IPS-NIHi11 (cell line): ENCODE results near the gene NPPA.

Experiments used
- DNase-seq: peaks from one replicate; pipeline ENCODE4 v3.0.0; 2012; ENCODE audit warnings: mixed read lengths, low spot score

NPPA gene

GRCh38 chr1:11842154-11843041 lies 5.2 kb downstream of the NPPA start:
- no peak for DNase-seq

GRCh38 chr1:11841245-11842153 lies 6.1 kb downstream of the NPPA start:
- no peak for DNase-seq

GRCh38 chr1:11839727-11840705 lies 7.6 kb downstream of the NPPA start:
- DNase-seq = no peak

GRCh38 chr1:11838349-11839272 lies 9.0 kb downstream of the NPPA start:
- DNase-seq = peak; percentile 96

- DNase-seq = no peak
These were observed 9.7 kb downstream of the NPPA start for GRCh38 chr1:11837767-11838348.

GRCh38 chr1:11836955-11837766 lies 10.4 kb downstream of the NPPA start:
- DNase-seq = no peak

DNA sequence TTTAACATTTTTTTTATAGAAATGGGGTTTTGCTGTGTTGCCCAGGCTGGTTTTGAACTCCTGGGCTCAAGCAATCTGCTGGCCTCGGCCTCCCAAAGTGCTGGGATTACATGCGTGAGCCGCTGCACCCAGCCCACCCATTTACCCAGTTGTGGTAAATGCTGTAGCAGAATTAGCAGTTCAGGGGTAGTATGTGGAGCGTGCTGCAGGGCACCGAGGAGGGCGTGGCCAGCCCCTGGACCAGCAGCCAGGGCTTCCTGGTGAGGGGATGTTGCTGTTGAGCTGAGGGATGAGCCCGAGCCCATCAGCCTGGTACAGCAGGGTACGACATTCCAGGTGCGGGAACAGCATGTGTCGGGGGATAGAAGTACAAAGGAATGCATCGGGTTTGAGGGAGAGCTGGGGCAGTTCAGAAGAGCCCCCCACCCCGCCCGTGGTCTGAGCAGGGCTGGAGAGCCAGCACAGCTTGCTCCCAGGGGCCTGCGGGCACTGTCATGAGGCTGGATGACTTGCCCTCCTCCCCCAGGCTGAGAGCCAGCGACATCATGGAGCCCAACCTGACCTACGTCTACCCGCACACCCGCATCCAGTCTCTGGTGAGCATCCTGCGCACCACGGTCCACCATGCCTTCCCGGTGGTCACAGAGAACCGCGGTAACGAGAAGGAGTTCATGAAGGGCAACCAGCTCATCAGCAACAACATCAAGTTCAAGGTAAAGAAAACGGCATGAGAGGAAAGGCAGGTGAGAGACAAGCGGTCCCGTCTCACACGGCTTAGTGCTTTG lies 11.9 kb downstream of the NPPA start:
- DNase-seq = no peak

- no peak for DNase-seq
These were observed 13.7 kb downstream of the NPPA start for GRCh38 chr1:11833900-11834299.

GRCh38 chr1:11833497-11833896 lies 14.1 kb downstream of the NPPA start:
- DNase-seq = no peak

DNA sequence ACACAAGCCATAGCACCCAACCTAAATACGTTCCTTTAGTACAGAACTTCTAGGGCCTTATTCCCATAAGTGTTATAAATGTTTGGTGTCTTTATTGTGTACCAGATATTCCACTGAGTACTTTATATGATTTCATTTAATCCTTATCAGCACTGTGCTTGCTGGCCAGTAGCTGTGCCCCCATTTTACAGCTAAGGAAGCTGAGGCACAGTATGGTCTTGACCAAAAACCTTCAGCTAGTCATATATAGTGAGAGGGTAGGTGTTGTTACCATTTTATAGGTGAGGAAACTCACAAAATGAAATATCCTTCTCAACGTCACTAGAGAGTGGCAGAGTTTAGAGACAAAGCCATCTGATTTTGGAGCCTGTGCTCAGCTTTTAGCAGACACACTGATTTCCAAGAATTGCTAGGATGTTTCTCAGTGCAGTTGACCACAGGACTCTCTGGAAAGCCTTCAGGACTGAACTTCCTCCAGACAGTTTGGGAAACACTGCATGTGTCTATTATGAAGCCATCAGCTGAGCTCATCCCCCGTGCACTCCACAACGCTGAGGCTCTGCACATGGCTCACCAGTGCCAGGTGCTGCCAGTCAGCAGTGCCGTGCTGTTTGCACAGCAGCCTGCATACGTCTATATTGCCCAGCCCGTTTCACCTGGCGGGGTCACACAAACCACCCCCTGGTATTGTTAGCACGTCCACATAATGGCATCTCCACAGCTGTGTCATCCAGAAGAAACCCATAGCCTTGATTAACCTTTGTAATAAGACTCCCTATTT lies 15.4 kb downstream of the NPPA start:
- DNase-seq = no peak

DNA sequence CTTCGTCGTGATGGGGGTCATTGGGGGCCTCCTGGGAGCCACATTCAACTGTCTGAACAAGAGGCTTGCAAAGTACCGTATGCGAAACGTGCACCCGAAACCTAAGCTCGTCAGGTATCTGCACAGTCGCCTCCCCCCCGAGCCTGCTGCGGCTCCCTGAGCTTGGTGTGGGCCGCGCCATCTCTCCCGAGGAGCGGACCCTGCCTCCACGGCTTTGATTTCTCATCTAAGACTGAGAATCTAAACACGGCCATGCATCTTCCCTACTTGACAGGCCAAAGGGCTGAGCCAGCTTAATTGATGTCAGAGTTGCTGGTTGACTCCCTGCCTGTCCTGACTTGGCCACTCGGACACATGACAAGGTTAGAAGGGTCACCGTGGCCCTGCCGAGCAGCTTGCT lies 19.1 kb downstream of the NPPA start:
- no peak for DNase-seq

- no peak for DNase-seq
These were observed 20.6 kb downstream of the NPPA start for GRCh38 chr1:11826946-11827345.

DNA sequence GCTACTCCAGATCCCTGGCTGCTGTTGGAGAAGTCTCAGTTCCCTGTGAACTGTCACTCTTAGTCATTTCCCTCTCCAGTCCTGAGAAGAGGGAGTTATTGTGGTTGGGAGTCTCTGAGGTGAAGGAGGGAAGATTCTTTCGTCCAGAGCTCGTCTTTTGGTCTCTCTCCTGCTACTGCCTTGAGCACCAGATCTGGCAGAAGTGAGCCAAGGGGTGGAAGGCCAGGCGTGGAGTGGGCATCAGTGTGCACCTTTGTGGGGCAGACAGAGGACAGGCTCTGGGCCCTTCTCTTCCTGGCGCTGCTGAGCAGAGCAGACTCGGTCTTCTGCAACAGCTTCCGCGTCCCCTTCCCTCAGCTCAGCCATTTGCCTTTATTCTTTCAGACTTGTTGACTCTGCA lies 22.5 kb downstream of the NPPA start:
- DNase-seq = no peak

DNA sequence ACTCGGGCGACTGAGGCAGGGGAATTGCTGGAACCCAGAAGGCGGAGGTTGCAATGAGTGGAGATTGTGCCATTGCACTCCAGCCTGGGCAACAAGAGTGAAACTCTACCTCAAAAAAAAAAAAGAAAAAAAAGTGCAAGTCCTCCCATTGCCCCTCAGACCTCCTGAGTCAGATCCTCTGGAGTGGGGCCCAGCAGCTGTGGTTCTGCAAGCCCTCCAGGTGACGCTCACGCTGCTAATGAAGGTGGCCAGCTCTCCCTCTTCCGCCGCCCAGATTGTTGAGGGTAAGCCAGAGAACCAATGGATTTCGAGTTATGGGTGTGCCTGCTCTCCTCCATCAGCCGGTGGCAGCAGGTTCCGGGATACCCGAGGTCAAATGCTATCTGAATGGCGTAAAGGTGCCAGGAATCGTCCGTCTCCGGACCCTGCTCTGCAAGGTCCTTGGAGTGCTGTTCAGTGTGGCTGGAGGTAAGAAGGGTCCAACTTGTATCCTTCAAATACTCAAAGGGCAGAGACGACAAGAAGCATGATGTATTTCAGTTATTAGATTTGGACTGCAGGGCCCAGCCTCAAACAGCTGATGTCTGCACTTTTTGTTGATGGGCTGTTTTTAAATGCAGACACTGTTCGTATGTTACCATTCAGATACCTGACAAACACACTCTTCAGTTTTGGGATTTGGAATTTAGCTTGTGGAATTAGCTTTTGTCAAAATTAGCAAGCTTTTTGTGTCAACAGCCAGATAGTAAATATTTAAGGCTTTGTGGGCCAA lies 24.0 kb downstream of the NPPA start:
- no peak for DNase-seq

GRCh38 chr1:11822091-11822490 lies 25.5 kb downstream of the NPPA start:
- no peak for DNase-seq

DNA sequence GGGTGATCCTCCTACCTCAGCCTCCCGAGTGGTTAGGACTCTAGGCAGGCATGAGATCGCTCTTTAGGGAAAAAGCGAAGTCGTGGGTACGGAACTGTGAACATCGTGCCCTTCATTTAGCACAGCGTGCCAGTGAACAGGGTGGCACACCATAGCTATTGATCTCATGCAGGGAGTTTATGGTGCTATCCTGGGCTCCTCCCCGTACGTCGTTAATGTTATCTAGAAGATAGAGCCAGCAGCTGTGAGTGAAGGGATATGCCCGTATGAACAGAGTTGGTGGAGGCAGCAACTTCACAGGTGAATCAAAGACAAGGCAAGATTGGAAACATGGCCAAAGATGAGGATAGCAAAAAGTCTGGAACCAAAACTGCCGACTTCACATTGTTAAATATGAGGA lies 30.4 kb downstream of the NPPA start:
- no peak for DNase-seq

- DNase-seq = no peak
These were observed 34.6 kb downstream of the NPPA start for GRCh38 chr1:11813021-11813420.
